Effector memory CD8-positive, alpha-beta T cell (primary cell): ENCODE data around the gene PPP1R37.

ENCODE experiments used
- ATAC-seq: fragments of 150-1000 bp; cut with Tn5 transposase; replicated peaks from 2 replicates; pipeline ENCODE4 v1.10.0; 2021; ENCODE audit warnings: mild to moderate bottlenecking, moderate library complexity
- DNase-seq, 3 experiments: peaks; one replicate each; pipeline ENCODE4 v3.0.0; 2021
- H3K27ac Mint-ChIP-seq, 2 donors: one replicate each; pipeline ENCODE4 v1.8.0; 2022; ENCODE audit warnings: mild to moderate bottlenecking in 2 of 2, mixed read lengths in 2 of 2, moderate library complexity in 2 of 2
- H3K27me3 Mint-ChIP-seq, 2 donors: one replicate each; pipeline ENCODE4 v1.8.0; 2022; ENCODE audit warnings: mixed read lengths in 2 of 2
- H3K36me3 Mint-ChIP-seq: one replicate; pipeline ENCODE4 v1.8.0; 2022; ENCODE audit warnings: mild to moderate bottlenecking, moderate library complexity, mixed read lengths; ENCODE audit not compliant: insufficient read depth
- H3K4me1 Mint-ChIP-seq, 2 donors: one replicate each; pipeline ENCODE4 v1.8.0; 2022; ENCODE audit warnings: low read depth in 2 of 2, mixed read lengths in 2 of 2
- H3K4me3 Mint-ChIP-seq, 2 donors: one replicate each; pipeline ENCODE4 v1.8.0; 2022; ENCODE audit warnings: mild to moderate bottlenecking in 2 of 2, mixed read lengths in 2 of 2, moderate library complexity in 2 of 2
- H3K9me3 Mint-ChIP-seq, 2 donors: one replicate each; pipeline ENCODE4 v1.8.0; 2022; ENCODE audit warnings: mixed read lengths in 2 of 2
- total RNA-seq, 9 experiments: gene quantifications; one replicate each; lab custom pipeline; 2026; lab: John Stamatoyannopoulos, UW

PPP1R37 gene, protein sequence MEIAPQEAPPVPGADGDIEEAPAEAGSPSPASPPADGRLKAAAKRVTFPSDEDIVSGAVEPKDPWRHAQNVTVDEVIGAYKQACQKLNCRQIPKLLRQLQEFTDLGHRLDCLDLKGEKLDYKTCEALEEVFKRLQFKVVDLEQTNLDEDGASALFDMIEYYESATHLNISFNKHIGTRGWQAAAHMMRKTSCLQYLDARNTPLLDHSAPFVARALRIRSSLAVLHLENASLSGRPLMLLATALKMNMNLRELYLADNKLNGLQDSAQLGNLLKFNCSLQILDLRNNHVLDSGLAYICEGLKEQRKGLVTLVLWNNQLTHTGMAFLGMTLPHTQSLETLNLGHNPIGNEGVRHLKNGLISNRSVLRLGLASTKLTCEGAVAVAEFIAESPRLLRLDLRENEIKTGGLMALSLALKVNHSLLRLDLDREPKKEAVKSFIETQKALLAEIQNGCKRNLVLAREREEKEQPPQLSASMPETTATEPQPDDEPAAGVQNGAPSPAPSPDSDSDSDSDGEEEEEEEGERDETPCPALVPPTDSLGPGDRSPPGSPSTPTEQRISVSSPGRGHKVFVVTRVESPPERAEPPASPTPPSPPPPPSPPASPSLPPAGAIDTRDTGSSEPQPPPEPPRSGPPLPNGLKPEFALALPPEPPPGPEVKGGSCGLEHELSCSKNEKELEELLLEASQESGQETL
- 18.8 to 43.7 (median 33.7) reads per million in 9 experiments for total RNA-seq

DNA sequence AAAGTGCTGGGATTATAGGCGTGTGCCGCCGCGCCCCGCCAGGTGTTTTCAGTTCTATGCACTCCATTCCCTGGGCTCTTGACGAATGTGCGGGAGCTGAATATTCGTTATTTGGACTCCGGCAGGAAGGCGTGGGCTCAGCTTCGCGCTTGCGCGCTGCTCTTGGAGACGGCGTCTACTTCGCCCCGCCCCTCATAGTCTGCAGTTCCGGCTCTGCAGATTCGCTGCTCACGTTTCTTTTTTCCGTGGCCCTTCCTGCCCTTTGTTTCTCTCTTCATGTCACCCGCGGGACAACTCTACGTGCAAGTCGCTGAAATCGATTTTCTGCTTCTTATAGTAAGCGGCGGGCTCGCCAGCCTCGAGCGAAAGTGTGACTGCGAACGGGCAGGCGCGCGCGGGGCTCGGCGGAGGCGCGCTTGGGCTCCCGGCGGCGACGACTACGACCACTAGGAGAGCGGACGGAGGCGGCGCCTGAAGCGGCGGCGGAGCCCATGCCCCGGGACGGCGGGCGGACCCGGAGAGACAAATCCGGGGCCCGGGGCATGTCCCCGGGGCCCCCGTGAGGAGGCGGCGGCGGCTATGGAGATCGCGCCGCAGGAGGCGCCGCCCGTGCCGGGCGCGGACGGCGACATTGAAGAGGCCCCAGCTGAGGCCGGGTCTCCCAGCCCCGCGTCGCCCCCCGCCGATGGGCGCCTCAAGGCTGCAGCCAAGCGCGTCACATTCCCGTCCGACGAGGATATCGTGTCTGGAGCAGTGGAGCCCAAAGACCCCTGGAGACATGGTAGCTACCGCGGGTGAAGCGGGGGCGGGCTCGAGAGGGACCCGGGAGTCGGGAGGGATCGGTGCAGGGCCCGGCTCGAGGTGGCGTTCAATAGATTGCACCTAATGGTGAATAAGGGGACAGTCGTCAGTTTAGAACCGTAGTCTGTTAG lies at the start of gene PPP1R37:
TSS of gene PPP1R37 (plus strand) at position 433 of the 932 bp plus-strand sequence. CDS start at position 580, 147 bp downstream.
- H3K36me3 Mint-ChIP-seq = peaks cover 36% of the 10 kb centered on the region
- H3K4me1 Mint-ChIP-seq = peaks cover 58 to 60% of the 10 kb centered on the region in 2 donors
- DNase-seq (peak; percentile 85 to 88 (median 87)), ATAC-seq (peak; percentile 69)
- H3K27ac Mint-ChIP-seq = peak within 1 kb of the TSS; percentile 99
- peak within 1 kb of the TSS; percentile 98 for H3K4me3 Mint-ChIP-seq
- H3K9me3 Mint-ChIP-seq = no peaks in the 10 kb centered on the region
- no peaks in the 10 kb centered on the region for H3K27me3 Mint-ChIP-seq

DNA sequence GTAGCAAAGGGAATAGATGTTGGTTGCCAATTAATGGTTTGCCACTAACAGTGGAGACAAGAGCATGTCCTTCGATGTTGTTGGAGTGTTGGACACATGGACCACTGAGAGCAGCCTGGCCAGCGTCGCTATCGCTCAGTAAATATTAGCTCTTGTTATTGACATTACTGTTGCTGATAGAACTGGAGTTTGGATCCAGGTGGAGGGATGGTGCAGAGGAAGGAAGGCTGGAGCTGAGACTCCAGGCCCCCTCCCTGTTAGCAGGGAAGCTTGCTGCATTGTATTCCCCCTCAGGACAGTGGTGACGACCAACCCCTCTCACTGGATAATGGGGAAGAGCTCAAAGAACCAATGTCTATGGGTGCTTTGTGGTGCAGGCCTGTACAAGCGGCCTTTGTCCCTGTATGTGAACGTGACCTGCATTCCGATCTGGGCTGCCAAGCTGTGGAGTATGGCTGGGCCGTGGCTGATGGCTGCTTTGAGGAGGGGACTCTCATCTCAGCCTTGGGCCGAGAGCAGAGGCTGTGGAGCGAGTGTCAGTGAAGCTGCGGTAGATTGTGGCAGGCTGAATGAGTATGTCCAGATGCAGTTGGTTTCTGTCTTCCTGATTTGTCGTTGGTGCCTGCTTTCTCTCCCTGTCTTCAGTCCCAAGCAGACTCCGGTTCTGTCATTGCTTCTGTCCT lies 47.2 kb upstream of the PPP1R37 start:
- ATAC-seq = no peak
- Mint-ChIP-seq H3K4me1 (peaks cover 41 to 44% of the 10 kb centered on the region in 2 donors), H3K4me3 (no peak overlapping the region), H3K27ac (peak overlapping the region; percentile 19 to 51), H3K9me3 (no peaks in the 10 kb centered on the region), H3K36me3 (peaks cover 51% of the 10 kb centered on the region), H3K27me3 (no peaks in the 10 kb centered on the region)
- DNase-seq = no peak

DNA sequence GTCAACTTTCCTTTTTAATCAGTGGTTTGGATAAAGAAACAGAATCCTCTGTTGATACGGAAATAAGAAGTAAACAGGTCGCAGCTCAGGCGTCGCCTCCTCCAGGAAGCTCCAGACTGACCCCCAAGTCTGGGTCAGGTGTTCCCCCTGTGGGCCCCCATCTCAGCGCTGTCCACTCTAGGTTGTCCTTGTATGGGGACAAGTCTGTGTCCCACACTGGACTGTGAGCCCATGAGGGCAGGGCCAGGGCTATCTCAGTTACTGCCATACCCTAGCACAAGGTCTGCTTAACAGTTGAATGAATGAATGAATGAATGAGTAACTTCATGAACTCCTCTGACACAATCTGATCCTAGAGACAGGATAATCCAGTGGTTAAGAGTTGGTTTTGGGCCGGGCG lies 46.6 kb upstream of the PPP1R37 start:
- H3K4me3 Mint-ChIP-seq = no peak overlapping the region
- no peaks in the 10 kb centered on the region for H3K27me3 Mint-ChIP-seq
- ATAC-seq = no peak
- peaks cover 39 to 42% of the 10 kb centered on the region in 2 donors for H3K4me1 Mint-ChIP-seq
- no peaks in the 10 kb centered on the region for H3K9me3 Mint-ChIP-seq
- peak overlapping the region; percentile 84 to 86 for H3K27ac Mint-ChIP-seq
- no peak for DNase-seq
- H3K36me3 Mint-ChIP-seq = peaks cover 47% of the 10 kb centered on the region

DNA sequence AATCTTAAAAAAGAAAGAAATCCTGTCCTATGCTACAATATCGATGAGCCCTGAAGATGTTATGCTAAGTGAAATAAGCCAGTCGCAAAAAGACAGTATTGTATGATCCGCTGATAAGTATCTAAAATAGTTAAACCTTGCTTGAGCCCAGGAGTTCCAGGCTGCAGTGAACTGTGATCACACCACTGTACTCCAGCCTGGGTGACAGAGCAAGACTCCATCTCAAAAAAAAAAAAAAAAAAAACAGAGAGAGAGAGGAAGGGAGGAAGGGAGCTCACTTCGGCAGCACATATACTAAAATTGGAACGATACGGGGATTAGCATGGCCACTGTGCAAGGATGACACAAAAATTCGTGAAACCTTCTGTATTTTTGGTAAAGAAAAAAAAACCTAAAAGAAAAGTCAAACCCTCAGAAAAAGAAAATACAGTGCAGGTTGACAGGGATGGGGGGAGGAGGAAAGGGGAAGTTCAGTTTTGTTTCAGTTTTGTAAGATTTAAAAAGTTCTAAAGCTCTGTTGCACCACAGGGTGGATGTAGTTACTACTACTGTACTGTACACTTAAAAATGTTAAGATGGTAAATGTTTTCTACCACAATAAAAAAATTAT lies 45.7 kb upstream of the PPP1R37 start:
- Mint-ChIP-seq H3K4me1 (peaks cover 34 to 38% of the 10 kb centered on the region in 2 donors), H3K9me3 (no peaks in the 10 kb centered on the region), H3K36me3 (peaks cover 41% of the 10 kb centered on the region), H3K27ac (peak overlapping the region; percentile 84 to 86), H3K4me3 (no peak overlapping the region), H3K27me3 (no peaks in the 10 kb centered on the region)
- DNase-seq = no peak
- peak; percentile 45 for ATAC-seq

DNA sequence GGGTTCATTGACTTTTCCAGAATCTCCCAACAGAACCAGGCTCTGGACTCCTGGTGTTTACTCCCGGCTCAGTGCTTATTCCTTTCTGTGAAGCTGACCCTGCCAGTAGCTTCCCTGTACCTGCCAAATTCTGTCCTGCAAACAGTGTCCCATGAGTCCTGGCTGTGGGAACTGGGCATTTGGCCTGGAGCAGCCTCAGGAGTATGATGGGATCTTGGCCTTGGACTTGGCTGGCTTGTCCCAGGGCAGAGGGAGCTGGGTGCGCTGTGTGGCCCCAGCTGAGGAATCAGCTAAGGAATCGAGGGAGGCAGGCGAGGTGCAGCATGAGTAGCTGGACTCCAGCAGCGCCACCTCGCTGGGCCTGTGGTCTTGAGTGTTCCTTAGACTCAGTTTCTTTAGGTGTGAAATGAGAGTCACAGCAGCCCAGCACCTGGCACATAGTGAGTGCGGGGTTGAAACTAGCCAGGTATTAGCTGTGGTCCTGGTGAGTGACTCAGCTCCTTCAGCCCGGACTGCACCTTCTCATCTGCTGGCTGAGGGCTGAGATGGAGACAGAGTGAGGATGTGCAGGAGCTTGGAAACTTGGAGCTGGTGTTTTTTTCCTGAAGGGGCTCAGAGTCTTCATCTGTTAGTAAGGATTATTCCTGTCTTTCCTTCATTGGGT lies 43.8 kb upstream of the PPP1R37 start:
- H3K4me3 Mint-ChIP-seq = no peak overlapping the region
- peaks cover 41% of the 10 kb centered on the region for H3K36me3 Mint-ChIP-seq
- H3K27me3 Mint-ChIP-seq = no peaks in the 10 kb centered on the region
- DNase-seq (no peak), ATAC-seq (no peak)
- peak overlapping the region; percentile 41 to 82 for H3K27ac Mint-ChIP-seq
- H3K4me1 Mint-ChIP-seq = peaks cover 34 to 38% of the 10 kb centered on the region in 2 donors
- no peaks in the 10 kb centered on the region for H3K9me3 Mint-ChIP-seq

DNA sequence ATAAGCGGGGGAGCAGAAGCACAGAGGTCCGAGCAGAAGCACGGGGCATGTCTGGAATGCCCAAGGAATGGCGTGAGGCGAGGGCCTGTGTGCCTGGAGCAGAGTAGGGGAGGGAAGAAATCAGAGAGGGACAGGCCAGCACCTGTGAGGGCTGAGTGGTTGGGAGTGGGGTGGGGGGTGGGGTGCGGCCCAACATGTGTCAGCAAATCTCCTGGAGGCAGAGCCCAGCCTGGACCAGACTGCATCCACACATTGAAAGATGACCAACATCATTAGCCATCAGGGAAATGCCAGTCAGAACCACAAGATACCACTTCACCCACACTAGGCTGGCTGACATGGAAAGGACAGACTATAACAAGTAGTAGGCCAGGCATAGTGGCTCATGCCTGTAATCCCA lies 42.9 kb upstream of the PPP1R37 start:
- H3K27ac Mint-ChIP-seq = peak overlapping the region; percentile 41 to 82
- no peak for DNase-seq
- ATAC-seq = no peak
- H3K4me3 Mint-ChIP-seq = no peak overlapping the region
- H3K36me3 Mint-ChIP-seq = peaks cover 42% of the 10 kb centered on the region
- no peaks in the 10 kb centered on the region for H3K9me3 Mint-ChIP-seq
- no peaks in the 10 kb centered on the region for H3K27me3 Mint-ChIP-seq
- peaks cover 32 to 38% of the 10 kb centered on the region in 2 donors for H3K4me1 Mint-ChIP-seq

DNA sequence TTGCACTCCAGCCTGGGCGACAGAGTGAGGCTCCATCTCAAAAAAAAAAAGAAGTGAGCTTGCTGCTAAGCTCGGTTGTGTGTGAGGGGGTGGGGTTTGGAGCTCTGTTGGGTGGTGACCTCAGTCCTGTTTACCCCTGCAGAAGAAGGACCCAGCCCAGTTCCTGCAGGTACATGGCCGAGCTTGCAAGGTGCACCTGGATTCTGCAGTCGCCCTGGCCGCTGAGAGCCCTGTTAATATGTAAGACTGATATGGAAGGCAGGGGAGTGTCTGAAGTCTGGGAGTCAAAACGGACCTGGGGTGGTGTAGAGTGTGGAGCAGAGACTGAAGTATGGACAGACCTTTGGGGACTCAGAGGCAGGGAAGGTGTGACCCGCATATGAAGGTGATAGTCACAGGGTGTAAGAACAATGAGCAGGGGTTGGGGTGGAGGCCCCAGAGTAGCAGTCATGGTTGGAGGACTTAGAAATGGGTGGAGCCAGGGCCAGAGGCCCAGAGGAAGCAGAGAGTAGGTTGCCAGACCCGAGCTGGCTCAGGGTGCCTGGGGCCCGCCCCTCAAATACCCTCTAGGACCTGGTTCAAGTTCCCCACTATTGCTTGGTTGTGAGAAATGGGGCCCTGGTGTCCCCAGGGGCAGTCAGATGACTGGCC lies 40.9 kb upstream of the PPP1R37 start:
- Mint-ChIP-seq H3K27ac (peak overlapping the region in 1 of 2 donors; percentile 31), H3K4me1 (peaks cover 20% of the 10 kb centered on the region in 2 donors), H3K27me3 (no peaks in the 10 kb centered on the region), H3K4me3 (no peak overlapping the region), H3K36me3 (peaks cover 39% of the 10 kb centered on the region), H3K9me3 (no peaks in the 10 kb centered on the region)
- ATAC-seq (peak; percentile 66), DNase-seq (no peak)

DNA sequence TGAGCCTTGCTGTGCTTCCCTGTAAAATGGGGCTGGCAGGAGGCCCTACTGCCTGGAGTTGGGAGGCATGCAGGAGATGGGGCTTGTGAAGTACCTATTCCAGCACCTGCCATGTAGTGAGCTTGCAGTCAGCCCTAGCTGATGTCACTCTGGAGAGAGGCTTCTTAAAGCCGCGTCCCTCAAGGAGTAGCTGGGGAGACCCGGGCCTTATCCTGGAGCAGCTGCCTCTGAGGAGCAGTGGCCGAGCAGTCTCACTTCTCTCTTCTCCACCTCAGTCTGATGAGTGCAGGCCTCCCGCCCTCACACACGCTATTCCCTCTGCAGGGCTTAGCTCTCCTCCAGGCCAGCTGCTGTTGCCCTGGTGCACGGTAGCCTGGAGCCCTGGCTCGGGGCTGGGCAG lies 36.1 kb upstream of the PPP1R37 start:
- no peaks in the 10 kb centered on the region for H3K27me3 Mint-ChIP-seq
- H3K4me3 Mint-ChIP-seq = no peak overlapping the region
- H3K36me3 Mint-ChIP-seq = peaks cover 71% of the 10 kb centered on the region
- ATAC-seq (no peak), DNase-seq (no peak)
- no peaks in the 10 kb centered on the region for H3K9me3 Mint-ChIP-seq
- peaks cover 16 to 22% of the 10 kb centered on the region in 2 donors for H3K4me1 Mint-ChIP-seq
- H3K27ac Mint-ChIP-seq = no peak overlapping the region

DNA sequence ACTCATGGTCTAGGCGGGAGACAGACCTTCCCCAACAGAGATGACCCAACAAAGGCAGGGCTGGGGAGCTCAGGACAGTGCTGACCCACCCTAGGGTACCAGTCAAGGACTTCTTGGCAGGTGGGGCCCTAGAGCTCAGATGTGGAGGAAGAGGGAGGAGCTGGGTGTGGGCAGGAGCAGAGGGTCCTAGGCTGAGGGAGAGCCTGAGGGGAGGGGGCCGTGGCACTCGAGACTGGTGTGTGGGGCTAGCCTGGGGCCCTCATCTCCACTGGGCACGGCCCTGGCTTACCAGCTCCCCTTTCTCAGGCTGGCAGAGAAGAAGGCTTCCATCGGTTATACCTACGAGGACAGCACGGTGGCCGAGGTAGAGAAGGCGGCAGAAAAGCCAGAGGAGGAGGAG lies 35.5 kb upstream of the PPP1R37 start:
- no peak for DNase-seq
- H3K4me1 Mint-ChIP-seq = peaks cover 12 to 19% of the 10 kb centered on the region in 2 donors
- H3K27ac Mint-ChIP-seq = no peak overlapping the region
- no peak for ATAC-seq
- no peaks in the 10 kb centered on the region for H3K9me3 Mint-ChIP-seq
- H3K27me3 Mint-ChIP-seq = no peaks in the 10 kb centered on the region
- H3K36me3 Mint-ChIP-seq = peaks cover 77% of the 10 kb centered on the region
- H3K4me3 Mint-ChIP-seq = no peak overlapping the region

DNA sequence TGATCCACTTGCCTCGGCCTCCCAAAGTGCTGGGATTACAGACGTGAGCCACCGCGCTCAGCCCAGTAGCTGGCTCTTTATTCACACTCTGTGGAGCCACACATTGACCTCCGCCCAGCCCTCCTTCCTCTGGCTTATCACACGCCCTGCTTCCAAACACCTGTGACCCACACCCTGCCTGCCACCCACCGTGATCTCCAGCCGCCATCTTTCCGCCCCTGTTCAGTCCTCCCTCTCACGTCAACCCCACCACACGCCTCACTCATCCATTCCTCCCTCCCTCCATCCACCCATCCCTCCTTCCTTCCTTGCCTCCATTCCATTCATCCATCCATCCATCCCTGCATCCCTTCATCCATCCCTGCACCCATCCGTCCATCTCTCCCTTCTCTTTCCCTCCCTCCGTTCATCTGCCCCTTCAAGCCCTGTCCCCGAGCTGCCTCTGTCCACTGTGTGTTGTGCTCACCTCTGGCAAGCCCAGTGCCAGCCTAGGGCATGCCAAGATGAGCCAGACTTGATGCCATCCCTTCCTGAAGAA lies 34.3 kb upstream of the PPP1R37 start:
- Mint-ChIP-seq H3K27me3 (no peaks in the 10 kb centered on the region), H3K27ac (peak overlapping the region; percentile 75 to 92), H3K36me3 (peaks cover 79% of the 10 kb centered on the region), H3K4me1 (peaks cover 12 to 19% of the 10 kb centered on the region in 2 donors), H3K9me3 (no peaks in the 10 kb centered on the region), H3K4me3 (no peak overlapping the region)
- DNase-seq (no peak), ATAC-seq (no peak)

DNA sequence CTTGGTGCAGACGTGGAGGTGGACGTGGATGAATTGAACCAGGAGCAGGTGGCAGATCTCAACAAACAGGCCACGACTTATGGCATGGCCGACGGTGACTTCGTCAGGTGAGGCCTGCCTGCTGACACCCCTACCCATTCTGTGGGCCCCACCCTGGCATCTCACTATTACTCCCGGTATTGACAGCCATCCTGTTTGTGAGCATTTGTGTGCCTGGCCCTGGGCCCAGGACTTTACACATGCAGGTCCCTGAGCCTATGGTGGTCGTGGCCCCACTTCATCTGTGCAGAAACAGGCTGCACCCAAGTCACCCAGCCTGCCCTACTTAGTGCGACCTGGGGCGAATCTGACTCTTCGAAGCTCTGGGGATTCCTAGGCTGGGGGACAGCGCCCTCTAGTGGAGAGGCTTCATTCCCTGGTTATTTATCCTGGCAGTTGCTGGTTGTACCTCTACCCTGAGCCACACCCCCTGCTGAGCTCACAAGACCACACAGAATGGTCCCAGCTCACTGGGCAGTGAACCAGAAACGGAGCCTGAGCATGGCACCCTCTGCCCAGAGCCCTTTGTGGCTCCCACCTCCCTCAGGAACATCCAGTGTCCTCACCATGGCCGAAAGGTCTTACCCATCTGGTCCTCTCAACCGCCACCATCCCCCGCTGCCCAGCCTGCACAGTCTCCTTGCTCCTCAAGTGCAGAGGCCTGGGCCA lies 33.6 kb upstream of the PPP1R37 start:
- Mint-ChIP-seq H3K36me3 (peaks cover 74% of the 10 kb centered on the region), H3K4me1 (peaks cover 12 to 19% of the 10 kb centered on the region in 2 donors), H3K4me3 (peak overlapping the region in 1 of 2 donors; percentile 7), H3K9me3 (no peaks in the 10 kb centered on the region), H3K27ac (peak overlapping the region; percentile 75 to 92), H3K27me3 (no peaks in the 10 kb centered on the region)
- peak; percentile 85 to 88 (median 88) for DNase-seq
- ATAC-seq = peak; percentile 96
